Ishikawa (cell line): ENCODE results near the gene ABAT.

Experiments
- REST ChIP-seq: IDR thresholded peaks from 2 replicates; pipeline ENCODE4 v1.6.1; 2012; ENCODE audit warnings: low read depth, mild to moderate bottlenecking
- TAF1 ChIP-seq: IDR thresholded peaks from 2 replicates; pipeline ENCODE4 v1.6.1; 2012; ENCODE audit warnings: low read depth, mild to moderate bottlenecking
- TEAD4 ChIP-seq: IDR thresholded peaks from 2 replicates; pipeline ENCODE4 v1.6.1; 2012
- YY1 ChIP-seq: IDR thresholded peaks from 2 replicates; pipeline ENCODE4 v1.6.1; 2012; ENCODE audit warnings: low read depth

DNA sequence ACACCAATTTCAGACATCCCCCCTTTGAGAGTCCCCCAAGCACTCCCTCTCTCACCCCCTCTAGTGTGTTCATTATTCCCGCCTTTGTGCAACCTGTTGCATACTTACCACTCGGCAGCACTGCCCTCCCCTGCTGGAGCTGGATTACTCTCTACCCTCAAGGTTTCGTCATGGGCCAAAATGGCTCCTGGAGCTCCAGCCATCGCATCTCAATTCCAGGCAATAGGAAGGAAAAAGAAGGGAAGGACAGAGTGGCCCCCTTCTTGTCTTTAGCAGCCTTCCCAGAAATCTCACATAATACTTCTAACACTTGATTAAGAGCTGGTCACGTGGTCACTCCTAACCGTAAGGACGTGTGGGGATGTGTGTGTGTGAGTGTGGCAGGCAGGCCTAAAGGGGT lies 102.8 kb downstream of the ABAT start:
- TF ChIP-seq TEAD4 (no peak), TAF1 (no peak), REST (no peak), YY1 (no peak)
